ENCODE results near the gene GSTO1.

DNA sequence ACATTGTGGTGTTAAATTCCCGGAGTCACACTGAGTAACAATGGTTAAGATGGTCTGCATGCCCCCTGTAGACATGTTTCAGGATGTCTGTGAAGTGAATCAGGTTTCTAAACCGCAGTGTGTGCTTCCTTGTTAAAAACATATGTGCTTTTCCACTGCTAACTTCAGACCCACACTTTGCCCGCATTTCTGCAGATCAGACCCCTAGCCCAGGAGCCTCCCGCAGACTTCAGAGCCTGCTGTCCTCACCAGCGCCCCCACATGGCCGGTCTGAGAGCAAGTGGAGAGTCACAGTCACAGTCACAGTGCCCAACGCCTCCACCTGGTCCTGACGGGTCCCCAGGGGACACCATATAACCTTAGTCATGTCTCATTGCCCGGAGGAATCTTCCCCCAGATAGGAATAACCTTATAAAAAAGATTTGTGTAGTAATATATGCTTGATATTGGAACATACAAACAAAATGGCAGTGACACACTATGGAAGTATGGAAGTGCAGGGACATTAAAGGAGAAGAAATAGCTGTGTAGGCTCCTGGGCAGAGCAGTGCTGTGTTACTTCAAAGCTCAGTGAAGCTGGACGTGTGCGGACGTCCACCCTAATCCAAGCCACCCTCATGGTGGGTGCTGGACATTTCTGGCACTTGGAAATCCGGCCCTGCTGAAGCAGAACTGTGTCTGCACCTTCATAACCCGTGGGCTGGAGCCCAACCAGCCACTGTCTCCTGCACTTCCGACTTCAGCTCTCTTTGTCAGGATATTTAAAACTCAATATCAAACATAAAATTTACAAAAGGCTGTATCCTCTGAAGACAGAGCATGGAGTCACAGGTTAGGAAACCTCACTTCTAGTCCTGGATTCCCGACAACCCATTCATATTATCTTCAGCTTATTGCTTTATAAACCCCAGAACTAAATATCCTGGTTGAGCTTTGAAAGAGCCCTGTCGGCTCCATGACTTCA lies 43.3 kb downstream of the GSTO1 start:
- TF ChIP-seq, protein P1, sequence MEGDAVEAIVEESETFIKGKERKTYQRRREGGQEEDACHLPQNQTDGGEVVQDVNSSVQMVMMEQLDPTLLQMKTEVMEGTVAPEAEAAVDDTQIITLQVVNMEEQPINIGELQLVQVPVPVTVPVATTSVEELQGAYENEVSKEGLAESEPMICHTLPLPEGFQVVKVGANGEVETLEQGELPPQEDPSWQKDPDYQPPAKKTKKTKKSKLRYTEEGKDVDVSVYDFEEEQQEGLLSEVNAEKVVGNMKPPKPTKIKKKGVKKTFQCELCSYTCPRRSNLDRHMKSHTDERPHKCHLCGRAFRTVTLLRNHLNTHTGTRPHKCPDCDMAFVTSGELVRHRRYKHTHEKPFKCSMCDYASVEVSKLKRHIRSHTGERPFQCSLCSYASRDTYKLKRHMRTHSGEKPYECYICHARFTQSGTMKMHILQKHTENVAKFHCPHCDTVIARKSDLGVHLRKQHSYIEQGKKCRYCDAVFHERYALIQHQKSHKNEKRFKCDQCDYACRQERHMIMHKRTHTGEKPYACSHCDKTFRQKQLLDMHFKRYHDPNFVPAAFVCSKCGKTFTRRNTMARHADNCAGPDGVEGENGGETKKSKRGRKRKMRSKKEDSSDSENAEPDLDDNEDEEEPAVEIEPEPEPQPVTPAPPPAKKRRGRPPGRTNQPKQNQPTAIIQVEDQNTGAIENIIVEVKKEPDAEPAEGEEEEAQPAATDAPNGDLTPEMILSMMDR (IDR thresholded peaks at IDR 0.05 in 2 of 3, conservative IDR thresholded peaks at IDR 0.05 in 1 of 3; ENCODE audit: insufficient read depth in 2 of 3, low read depth in 1 of 3, low read length in 3 of 3), result peak; percentile 63 to 83 (median 81)
- TF ChIP-seq POLR2A (conservative IDR thresholded peaks at IDR 0.05), result no peak
- no peak for TF ChIP-seq NR1H2 (CRISPR knock-in tag; IDR thresholded peaks at IDR 0.05)
- TF ChIP-seq, protein P2, sequence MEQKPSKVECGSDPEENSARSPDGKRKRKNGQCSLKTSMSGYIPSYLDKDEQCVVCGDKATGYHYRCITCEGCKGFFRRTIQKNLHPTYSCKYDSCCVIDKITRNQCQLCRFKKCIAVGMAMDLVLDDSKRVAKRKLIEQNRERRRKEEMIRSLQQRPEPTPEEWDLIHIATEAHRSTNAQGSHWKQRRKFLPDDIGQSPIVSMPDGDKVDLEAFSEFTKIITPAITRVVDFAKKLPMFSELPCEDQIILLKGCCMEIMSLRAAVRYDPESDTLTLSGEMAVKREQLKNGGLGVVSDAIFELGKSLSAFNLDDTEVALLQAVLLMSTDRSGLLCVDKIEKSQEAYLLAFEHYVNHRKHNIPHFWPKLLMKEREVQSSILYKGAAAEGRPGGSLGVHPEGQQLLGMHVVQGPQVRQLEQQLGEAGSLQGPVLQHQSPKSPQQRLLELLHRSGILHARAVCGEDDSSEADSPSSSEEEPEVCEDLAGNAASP (IDR thresholded peaks at IDR 0.05), result no peak
- TF ChIP-seq, protein P3, sequence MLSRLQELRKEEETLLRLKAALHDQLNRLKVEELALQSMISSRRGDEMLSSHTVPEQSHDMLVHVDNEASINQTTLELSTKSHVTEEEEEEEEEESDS (CRISPR knock-in tag; IDR thresholded peaks at IDR 0.05), result no peak
- TF ChIP-seq, protein P4, sequence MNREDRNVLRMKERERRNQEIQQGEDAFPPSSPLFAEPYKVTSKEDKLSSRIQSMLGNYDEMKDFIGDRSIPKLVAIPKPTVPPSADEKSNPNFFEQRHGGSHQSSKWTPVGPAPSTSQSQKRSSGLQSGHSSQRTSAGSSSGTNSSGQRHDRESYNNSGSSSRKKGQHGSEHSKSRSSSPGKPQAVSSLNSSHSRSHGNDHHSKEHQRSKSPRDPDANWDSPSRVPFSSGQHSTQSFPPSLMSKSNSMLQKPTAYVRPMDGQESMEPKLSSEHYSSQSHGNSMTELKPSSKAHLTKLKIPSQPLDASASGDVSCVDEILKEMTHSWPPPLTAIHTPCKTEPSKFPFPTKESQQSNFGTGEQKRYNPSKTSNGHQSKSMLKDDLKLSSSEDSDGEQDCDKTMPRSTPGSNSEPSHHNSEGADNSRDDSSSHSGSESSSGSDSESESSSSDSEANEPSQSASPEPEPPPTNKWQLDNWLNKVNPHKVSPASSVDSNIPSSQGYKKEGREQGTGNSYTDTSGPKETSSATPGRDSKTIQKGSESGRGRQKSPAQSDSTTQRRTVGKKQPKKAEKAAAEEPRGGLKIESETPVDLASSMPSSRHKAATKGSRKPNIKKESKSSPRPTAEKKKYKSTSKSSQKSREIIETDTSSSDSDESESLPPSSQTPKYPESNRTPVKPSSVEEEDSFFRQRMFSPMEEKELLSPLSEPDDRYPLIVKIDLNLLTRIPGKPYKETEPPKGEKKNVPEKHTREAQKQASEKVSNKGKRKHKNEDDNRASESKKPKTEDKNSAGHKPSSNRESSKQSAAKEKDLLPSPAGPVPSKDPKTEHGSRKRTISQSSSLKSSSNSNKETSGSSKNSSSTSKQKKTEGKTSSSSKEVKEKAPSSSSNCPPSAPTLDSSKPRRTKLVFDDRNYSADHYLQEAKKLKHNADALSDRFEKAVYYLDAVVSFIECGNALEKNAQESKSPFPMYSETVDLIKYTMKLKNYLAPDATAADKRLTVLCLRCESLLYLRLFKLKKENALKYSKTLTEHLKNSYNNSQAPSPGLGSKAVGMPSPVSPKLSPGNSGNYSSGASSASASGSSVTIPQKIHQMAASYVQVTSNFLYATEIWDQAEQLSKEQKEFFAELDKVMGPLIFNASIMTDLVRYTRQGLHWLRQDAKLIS (CRISPR knock-in tag; IDR thresholded peaks at IDR 0.05), result no peak
- TF ChIP-seq, protein P5, sequence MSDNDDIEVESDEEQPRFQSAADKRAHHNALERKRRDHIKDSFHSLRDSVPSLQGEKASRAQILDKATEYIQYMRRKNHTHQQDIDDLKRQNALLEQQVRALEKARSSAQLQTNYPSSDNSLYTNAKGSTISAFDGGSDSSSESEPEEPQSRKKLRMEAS (CRISPR knock-in tag; IDR thresholded peaks at IDR 0.05), result no peak
- TF ChIP-seq, protein P6, sequence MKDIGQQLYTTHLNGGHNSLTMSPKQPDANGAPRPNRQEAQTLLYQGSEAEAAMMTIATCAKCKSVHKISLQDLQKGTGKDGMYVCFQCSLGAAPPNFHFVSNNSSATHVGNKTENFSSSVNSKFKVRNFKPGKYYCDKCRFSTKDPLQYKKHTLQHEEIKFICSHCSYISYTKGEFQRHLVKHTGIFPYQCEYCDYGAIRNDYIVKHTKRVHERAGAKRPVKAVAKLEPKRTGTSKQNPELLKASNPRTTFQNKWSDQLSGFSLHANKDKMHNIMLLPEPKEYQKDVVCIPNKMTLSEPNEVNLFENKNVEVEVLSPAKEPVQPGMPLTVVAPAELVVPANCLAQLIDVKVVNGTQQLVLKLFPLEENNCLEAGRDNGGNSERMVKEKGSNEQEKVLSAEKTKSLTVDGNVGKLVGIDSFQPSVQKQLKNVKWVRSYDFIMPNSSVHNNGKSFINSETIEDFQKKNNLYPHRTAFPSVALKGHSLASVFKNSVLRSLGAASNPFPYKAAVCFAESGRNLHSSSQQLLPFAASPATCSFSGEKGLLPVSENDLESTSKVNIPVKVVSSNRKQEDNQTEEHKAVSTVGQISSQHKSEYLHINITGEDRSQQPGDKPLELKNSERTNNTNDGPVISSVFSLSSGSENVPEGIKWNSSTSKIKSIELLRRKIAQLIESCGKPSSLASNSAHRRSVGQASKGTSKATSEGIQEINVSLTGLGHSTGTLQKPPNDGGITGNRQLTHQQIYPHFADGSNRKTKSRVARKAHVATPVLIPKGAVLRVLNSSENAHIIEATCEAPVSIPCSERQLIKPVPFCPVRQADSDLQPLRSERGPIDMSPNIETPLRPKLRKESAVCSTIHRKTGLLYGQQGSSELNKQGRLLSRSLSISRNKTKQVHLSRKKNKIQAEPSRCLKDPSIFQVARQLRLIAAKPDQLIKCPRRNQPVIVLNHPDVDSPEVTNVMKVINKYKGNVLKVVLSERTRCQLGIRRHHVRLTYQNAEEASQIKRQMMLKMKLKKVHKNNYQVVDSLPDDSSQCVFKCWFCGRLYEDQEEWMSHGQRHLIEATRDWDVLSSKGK (CRISPR knock-in tag; IDR thresholded peaks at IDR 0.05), result no peak
- TF ChIP-seq ZNF561 (CRISPR knock-in tag; conservative IDR thresholded peaks at IDR 0.05), result no peak
